NT2/D1 (cell line): ENCODE results near the gene HPS6.

ENCODE experiments used
- SUZ12 ChIP-seq: IDR thresholded peaks from 2 replicates; pipeline ENCODE4 v1.6.1; 2011; ENCODE audit not compliant: insufficient read length, insufficient read depth; ENCODE audit errors: extremely low read depth
- ZNF274 ChIP-seq: IDR thresholded peaks from 2 replicates; pipeline ENCODE4 v1.6.1; 2011; ENCODE audit warnings: mild to moderate bottlenecking, low read depth, low read length

DNA sequence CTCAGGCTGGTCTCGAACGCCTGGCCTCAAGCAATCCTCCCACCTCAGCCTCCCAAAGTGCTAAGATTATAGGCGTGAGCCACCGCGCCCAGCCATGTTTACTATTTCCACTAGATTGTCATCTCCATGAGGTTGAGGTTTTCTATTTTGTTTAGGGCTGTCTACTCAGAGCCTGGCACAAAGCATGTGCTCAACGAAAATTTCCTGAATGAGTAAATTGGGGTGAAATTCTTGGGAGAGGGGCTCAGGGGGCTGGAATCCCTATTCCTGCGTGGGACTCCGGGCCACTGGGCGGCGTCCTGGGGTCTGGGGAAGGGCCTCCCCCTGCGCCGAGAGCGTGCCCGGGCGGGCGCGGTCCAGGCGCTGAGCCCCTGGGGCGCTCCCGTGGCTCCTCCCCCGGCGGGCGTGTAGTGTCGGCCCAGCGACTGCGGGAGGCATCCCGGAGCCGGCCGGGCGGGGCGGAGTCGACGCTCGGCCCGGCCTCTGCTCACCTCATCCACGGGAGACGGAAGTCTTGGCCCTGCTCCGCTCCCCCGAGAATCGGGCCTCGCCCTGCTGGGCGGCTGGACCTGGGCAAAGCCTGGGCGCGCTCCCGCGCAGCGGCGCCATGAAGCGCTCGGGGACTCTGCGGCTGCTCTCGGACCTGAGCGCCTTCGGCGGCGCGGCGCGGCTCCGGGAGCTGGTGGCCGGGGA lies at the start of gene HPS6:
- no peak for TF ChIP-seq SUZ12
- no peak for TF ChIP-seq ZNF274
